HUDEP-2 (cell line): Measurements from ENCODE around the gene KCNIP3.
"Not testable (repeated sequence)": the region's sequence is repeated elsewhere in the genome, so short reads cannot be mapped to it uniquely, and the experiment has no call there.

Source experiments
- DNase-seq, 76 experiments: peaks; one replicate each; lab custom pipeline; 2025; ENCODE audit not compliant: unreplicated experiment in 76 of 76; lab: John Stamatoyannopoulos, UW

The KCNIP3 gene

DNA sequence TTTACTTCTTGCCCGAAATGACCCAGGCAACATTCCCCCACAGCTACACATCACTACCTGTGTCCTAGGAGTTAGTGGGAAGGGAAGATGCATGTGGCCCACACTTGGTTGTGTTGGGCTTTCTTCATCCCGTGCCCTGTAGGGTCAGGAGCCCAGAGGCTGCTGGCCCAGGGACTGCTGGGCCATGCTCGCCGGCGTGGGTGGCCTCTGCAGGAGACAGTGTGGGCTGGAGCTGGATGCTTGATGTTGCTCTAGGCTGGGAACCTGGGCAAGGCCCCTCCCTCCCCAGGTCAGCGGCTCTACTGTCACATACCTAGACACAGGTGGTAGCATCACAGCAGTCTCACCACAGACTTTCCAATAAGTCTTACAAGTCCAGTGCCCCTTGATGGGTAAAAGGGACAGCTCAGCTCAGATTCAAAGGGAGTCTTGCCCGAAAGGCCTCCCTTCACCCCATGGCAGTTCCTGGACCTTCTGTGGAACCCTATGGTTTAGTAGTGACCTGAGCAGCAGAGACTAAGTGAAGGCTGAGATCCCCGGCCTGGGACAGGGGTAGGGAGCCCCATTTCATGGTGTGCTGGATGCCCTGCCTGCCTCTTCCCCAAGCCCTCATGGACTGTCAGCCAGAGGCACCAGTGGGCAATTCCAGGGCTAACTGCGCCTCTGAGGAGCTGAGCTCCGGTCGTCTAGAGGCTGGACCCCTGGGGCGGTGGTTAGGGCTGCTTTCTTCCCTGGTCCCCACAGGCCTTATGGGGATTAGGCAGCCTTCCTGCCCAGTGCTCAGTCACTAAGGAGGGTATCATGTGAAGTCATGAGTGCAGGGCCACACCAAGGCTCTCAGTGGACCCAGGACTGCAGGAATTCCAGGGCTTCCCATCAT, 59.9 kb downstream of the KCNIP3 start:
- no peak for DNase-seq

DNA sequence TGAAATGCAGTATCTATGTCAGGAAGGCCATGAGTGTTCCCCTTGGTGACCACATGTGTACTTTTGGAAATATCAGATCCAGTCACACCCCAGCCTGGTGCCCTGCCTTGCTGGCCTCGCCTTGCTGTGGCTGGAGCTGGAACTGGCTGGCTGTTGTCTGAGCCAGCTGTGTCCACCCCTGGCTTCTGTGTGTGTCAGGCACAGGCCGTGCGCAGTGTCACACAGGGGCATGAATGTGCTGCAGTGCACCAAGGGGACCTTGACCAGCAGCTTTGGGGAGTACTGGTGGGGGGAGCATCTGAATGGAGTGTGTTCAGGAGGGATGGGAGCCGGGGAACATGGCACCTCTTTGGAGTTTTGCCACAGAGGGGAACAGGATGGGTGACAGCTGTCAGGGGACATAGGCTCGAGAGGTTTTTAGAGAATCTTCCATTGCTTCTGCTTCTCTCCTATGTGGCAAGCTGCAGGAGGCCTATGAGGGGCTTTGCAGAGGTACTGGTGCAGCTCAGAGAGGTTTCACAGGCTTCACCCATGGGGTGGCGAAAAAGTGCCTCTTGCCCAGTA, 60.7 kb downstream of the KCNIP3 start:
- no peak for DNase-seq

DNA sequence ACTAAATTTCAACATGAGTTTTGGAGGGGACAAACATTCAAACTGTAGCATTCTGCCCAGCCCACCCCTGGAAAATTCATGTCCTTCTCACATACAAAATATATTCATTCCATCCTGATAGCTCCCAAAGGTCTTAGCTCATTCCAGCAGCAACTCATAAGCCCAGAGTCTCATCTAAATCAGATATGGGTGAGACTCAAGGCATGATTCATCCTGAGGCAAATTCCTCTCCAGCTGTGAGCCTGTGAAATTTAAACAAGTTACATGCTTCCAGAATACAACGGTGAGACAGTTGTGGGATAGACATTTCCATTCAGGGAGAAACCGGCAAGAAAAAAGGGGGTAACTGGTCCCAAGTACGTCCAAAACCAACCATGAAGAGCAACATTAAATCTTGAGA, 61.9 kb downstream of the KCNIP3 start:
- DNase-seq, result no peak

DNA sequence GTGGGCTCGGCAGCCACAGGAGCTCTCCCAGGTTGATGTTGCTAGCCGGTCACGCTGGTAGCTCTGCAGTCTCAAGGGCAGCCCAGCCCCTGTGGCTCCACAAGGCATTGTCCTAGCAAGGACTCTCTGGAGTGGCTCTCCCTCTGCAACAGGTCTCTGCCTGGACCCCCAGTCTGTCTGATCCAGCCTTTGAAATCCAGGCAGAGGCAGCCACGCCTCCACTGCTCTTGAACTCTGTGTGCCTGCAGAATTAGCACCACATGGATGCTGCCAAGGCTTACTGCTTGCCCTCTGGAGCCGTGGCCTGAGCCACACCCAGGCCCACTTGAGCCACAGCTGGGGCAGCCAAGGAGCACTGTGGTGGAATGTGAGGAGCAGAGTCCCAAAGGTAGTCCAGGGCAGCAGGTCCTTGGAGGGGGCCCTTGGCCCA, 62.4 kb downstream of the KCNIP3 start:
- no peak for DNase-seq

DNA sequence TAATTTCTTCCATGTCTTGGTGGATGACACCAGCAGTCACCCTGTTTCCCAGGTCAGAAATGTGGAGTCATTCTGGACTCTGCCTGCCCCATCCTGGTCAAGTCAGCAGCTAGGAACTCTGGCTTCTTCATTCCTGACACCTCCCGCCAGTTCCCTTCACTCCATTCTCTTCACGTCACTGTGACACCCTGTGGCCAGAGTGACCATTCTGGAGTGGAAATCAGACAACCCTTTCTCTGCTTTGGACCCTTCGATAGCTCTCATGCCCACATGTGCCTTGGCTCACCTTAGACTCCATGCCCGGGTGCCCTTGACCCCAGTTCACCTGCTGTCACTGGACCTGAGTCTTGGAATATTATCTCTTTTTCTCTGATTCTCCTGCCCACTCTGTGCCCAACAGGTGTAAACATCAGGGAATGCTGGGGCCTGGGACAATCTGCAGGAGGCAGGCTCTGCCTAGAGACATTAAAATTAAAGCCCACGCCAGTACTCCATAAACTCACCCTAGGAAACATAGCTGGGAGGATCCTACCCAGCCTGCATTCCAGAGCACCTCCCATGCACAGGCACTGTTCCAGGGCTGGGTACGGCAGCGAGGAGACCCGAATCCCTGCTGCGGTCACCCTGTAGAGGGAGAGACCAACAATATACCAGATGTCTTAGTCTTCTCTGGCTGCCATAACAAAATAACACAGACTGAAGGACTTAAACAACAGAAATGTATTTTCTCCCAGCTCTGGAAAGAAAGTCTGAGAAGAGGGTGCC, 64.3 kb downstream of the KCNIP3 start:
- DNase-seq, result no peak

DNA sequence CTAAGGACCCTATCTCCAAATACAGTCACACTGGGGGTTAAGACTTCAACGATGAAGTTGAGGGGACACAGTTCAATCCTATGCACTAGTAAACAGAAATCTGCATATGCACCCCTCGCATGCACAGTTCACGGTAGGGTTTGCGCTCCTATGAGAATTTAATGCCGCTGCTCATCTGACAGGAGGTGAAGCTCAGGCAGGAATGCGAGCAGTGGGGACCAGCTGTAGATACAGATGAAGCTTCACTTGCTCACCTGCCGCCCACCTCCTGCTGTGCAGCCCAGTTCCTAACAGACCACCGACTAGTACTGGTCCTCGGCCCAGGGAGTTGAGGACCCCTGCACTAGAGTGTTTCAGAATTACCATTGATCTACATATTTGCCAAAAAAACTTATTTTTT, 65.3 kb downstream of the KCNIP3 start:
- no peak for DNase-seq

DNA sequence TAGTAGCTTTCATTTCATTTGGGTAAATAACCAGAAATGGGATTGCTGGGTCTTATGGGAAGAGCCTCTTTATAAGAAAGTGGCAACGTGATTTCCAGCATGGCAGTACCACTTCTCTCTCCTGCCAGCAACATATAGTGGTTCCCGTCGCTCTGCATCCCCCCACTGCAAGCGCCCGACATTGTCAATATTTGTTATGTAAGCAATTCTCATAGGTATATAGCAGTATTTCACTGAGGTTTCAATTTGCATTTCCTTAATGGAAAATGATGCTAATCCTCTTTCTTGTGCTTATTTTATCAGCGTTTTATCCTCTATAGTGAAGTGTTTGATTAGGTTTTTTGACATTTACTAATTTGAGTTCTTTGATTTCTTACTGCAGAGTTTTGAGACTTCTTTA, 69.4 kb downstream of the KCNIP3 start:
- no peak for DNase-seq

DNA sequence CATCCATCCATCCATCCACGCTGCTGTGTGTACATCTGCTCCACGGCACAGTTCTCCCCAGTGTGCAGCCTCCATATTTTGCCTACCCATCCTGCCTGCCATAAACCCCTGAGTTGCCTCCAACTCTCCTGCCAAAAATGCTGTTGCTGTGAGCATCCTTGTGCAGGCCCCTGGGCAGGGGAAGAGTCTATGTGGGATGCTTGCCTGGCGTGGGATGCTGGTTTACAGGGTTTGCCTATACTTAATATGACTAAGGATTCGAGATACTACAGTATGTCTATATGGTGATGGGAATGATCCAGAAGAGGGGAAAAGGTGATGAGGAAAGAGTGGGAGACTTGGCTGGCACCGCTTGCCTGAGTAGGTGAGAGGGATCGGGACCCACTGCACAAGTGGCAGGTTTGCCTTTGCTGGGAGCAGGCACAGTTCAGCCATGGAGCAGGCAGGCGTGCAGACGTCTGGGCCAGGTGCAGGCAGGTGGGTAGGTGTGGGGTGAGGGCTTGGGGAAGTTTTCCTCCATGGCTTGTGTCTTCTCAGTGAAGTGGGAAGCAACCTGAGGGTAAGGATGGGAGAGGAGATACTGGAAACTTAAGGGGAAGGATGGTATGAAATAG, 75.2 kb downstream of the KCNIP3 start:
- no peak for DNase-seq

DNA sequence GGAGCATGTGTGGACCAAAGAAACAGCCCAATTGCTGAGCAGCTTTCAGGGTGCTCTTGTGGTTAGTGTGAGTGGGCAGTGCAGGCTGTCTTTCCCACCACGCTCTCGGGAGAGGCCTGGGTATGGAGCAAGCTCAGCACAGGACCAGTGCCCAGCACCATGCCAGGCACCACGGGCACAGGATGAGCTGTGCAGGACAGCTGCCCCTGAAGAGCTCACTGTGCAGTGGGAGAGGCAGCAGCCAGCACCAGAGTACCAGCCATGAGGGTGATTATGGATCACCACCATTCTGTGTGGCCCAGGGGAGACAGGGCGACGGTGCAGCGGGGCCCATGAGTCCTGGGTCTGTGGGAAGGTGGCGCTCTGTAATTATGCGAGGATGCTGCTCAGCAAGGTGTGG, 75.7 kb downstream of the KCNIP3 start:
- DNase-seq, result no peak

DNA sequence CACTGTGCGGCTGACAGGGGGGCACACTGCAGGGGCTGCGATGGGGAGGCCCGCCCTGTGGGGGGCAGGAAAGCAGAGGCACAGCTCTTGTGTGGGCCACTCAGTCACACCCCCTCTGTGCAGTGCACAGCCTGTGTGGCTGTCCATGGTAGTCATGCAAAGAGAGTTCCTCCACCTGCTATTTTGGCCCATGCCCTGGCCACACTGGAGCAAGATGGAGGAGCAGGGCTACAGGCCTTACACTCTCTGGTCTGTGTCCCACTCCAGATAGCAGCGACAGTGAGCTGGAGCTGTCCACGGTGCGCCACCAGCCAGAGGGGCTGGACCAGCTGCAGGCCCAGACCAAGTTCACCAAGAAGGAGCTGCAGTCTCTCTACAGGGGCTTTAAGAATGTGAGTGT, 76.9 kb downstream of the KCNIP3 start:
- no peak for DNase-seq

DNA sequence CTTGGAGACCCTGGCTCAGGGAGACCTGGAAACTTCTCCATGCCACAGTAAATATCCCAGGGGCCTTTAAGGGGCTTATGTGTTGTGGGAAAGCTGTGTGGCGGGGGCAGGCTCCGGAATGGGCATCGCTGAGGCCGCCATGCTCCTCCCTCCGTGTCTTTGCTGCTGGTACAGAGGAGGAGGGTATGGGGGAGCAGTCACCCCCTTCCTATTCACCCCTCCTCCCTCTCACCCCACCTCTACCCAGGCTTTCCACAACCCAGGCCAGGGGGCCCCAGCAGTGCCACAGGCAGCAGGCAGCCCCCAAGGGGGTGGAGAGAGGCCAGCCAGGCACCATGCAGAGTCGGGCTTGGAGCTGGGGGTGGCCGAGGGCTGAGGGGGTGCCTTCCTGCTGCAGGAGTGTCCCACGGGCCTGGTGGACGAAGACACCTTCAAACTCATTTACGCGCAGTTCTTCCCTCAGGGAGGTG, 77.3 kb downstream of the KCNIP3 start:
- DNase-seq, result no peak

DNA sequence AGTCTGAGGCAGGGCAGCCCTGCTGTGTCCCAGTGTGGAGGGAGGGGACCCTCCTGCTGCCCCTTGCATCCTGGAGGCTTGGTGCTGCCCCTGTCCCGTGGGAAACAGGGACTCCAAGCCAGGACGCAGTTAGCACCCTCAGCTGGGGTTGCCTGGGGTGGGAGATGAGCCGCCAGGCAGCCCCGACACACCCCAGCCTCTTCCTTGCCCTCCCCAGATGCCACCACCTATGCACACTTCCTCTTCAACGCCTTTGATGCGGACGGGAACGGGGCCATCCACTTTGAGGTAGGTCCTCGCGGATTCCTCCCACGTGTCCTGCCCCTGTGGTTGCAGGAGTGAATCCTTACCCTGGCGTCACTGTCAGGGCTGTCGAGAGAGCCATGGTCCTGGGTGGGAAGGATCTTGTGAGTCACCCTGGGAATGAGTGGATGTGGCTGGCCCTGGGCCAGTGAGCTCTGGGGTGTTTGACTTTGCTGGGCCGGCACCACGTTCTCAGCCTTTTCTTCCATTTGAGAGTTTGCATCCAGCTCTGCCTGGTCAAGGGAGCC, 77.8 kb downstream of the KCNIP3 start:
- no peak for DNase-seq

DNA sequence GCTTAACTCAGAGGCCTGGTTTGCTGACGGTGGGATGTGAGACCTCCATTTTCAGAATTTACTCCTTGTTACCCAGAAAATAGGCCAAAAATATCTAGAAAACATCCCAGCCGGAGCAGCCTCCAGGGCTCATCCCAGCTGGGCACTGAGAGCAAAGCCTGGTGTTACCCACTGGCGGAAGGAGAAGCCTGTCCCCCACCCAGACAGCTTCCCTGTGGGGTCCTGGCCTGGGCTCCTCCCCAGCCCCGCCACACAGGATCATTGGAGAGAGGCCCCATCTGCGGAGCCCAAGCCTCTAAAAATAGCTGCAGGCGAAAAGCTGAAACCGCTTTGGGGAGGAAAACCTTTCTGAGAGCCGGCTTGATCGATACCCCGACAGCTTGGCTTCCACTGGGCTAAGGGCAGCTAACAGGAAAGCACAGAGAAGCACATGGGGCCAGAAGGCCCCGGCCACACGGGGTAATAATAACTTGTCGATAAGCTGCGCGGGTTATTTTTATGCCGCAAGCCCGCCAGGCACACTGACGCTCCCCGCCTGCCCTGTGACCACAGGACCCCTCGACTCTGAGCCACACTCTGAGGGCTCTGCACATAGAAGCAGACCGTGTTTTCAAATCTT, 78.5 kb downstream of the KCNIP3 start:
- no peak for DNase-seq

DNA sequence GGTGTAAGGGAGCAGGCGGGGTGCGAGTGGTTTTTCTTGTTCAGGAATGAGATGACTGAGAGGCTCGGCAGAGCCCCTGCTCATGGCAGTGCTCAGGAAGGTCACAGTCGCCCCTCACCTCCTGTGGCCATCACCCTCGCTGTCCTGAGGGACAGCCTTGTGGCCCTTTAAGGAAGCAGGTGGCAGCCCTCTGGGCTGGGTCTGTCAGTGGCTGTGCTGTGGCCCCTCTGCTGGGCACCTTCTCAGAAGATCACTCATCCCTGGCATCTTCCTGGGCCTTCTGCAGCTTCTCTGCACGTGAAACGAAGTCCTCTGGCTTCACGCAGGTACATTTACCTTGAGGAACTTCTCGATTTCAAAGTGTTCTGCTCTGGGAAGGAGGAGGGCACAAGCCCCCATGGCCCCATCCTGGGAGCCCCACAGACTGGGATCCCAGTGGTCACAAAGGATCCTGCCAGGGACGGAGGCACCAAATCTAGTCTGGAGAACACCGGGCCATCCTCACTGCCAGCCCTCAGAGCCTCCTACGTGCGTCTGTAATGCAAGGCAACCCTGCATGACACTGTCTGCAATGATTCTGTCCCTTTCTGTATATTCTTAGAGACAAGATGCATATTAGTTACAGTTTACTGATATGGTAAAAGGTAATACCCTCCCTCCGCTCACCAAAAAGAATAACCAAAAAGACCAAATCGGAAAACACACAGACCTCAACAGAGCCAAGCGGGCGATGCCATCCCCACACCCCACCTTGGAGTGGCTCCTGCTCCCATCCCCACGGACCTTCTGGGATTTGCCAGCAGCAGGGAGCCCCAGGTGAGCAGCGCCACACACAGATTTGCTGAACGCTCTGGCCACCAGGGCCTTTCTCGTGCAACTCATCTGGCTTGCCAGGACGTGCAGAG, 79.4 kb downstream of the KCNIP3 start:
- no peak for DNase-seq

DNA sequence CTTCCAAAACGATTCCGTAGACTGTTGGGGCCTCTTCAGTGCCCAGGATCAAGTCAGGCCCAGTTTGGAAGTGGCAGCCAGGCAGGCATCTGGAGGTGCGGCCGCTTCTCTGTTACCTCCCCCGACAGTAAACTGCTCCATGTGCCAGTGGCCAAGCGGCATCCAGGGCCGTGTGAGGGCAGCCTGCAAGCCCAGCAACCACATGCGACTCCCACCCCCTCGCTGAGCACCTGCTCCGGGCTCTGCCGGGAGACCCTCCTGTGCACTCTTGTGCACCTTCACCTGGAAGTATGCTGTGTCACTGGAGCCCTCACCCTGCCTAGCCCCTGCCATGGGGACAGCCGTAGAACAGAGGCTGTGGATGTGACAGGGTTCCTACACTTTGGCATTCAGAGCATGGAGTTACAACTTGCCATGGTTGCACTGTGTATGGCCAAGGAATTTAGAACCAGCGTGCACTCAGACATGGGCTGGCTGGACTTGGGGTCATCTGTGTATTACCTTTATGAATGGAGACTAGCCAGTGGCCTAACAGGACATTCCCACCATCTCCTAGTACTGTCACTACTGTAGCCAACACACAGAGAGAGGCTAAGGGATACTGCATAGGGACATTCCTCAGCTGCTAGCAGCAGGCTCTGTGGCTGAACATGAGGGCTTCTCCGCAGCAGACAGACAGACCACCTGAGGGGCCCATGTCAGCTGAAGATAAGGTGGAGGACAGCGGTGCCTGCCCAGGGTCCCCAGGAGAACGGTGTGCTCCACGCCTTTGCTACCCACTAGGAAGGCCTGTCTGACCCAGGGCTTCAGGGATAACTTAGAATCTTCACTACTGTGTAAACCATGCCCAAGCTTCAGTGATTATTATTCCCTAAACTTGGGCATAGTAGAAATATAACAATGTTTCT, 80.3 kb downstream of the KCNIP3 start:
- no peak for DNase-seq

DNA sequence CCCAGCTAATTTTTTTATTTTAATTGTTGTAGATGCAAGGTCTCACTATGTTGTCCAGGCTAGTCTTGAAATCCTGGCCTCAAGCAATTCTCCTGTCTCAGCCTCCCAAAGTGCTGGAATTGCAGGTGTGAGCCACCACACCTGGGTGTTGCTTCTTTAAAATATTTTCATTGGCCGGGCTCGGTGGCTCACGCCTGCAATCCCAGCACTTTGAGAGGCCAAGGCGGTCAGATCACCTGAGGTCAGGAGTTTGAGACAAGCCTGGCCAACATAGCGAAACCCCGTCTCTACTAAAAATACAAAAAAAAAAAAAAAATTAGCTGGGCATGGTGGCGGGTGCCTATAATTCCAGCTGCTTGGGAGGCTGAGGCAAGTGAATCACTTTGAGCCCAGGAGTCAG, 81.1 kb downstream of the KCNIP3 start:
- not testable (repeated sequence) for DNase-seq

DNA sequence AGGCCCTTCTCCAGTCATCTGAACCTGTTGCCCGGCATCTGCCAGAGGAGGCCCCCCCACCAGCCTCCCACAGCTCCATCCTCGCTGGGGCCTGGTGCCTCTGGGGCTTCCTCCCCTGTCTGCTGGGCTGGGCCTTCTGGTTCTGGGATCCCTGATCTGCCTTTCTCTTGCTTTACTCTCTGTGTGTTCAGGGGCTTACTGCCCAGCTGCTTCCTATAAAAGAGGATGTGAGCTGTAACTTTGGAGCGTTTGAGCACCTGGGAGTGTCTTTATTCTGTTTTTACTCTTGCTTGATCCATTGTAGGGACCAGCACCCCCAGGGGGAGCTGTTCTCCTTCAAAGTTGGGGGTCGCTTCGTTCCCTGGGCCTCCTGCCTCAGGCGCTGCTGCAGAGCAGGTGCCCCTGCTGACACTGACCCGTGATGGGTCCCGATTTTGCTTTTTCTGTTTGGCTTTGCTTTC, 82.3 kb downstream of the KCNIP3 start:
- DNase-seq, result no peak

DNA sequence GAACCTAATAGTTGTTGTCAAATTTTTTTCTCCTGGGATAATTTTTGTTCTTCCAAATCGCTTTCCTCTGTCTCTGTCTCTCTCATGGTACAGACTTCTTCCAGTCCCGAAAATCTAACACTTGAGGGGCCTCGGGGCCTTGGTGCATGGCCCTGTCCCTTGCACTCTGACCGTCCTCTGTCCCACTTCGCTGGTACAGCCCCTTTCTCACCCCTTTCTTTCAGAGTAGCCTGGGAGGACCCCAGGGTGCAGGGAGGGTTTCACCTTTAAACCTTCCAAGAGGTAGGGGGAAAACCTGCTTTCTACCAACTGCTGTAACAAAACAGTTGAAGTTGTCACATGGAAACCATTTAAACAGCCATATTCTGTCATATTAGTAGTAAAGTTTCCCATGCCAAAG, 83.1 kb downstream of the KCNIP3 start:
- DNase-seq, result no peak
